ENCODE data around the gene AATK. TPM values are rescaled to one million over a fixed set of nuclear protein-coding genes. Genes with fewer than 3 reads are reported as not detected.

Gene AATK
- total and polyA plus RNA-seq, 2 of the 4 experiments (the other 2 are of a cell fraction) = under 0.01 to 0.21 TPM

DNA sequence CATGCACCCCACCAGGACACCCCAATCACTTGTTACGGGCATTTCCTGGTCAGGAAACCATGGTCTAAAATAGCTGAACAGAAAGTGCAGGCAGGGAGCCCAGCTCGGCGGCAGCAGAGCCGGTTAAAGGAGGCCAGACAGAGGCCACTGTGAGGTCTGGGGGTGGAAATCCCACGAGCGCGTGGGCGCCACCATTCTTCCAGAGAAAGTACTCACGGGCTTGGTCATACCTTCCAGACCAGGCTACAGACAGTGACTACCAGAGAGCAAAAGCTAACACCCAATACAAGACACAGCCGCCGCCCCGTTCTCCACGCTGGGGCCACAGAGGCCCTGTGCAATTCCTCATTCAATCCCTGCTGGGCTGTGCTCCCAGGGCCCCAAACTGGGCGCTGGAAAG is 44.8 kb upstream of the AATK start:
- Histone ChIP-seq H3K23ac (ENCODE audit: low read depth, low read length) (no peak overlapping the region), H4K8ac (ENCODE audit: low read depth in 2 of 2, low read length in 2 of 2) (no peak overlapping the region), H3K4me3 (ENCODE audit: insufficient read depth, low read depth, low read length) (no peak overlapping the region), H3K4me1 (ENCODE audit: control insufficient read depth, insufficient read depth, low read length) (no peaks in the 10 kb centered on the region), H4K20me1 (ENCODE audit: insufficient read depth, low read length) (no peaks in the 10 kb centered on the region; the same call in 1 of the 2 replicates), H3K18ac (ENCODE audit: low read depth, low read length) (no peak overlapping the region), H3K4me2 (ENCODE audit: low read depth, low read length) (no peak overlapping the region), H2BK20ac (ENCODE audit: low read depth, low read length) (no peak overlapping the region), H4K91ac (ENCODE audit: insufficient read depth, low read depth, low read length) (no peak overlapping the region), H2BK5ac (ENCODE audit: low read depth, low read length, poor library complexity, severe bottlenecking) (no peak overlapping the region), H2AFZ (replicated peaks; ENCODE audit: low read length, poor library complexity) (no peak overlapping the region), H3K27ac (ENCODE audit: insufficient read depth, low read length) (no peak overlapping the region), H3K4ac (ENCODE audit: low read depth, low read length) (no peak overlapping the region), H3K14ac (replicated peaks; ENCODE audit: low read depth, low read length) (no peak overlapping the region), H2AK5ac (ENCODE audit: low read depth, low read length) (no peak overlapping the region), H3K9ac (ENCODE audit: low read depth, low read length) (no peak overlapping the region), H4K5ac (ENCODE audit: low read depth, low read length) (no peak overlapping the region), H2BK15ac (ENCODE audit: low read depth, low read length) (no peak overlapping the region), H3K56ac (ENCODE audit: extremely low read depth, insufficient read depth, low read length) (no peak overlapping the region), H3K9me1 (ENCODE audit: insufficient read depth, low read length) (0 out of 2 replicates have a peak, but pooled peaks cover 6% of the 10 kb centered on the region), H2BK120ac (ENCODE audit: low read depth, low read length) (no peak overlapping the region), H3K9me3 (ENCODE audit: control insufficient read depth, insufficient read depth, low read length) (no peaks in the 10 kb centered on the region), H3K27me3 (ENCODE audit: control insufficient read depth, insufficient read depth, low read length) (no peaks in the 10 kb centered on the region), H3K79me1 (ENCODE audit: low read depth in 1 of 2, low read length in 2 of 2) (no peaks in the 10 kb centered on the region; a peak in 1 of 4 replicates), H3K36me3 (ENCODE audit: control insufficient read depth, insufficient read depth, low read length) (peaks cover 3% of the 10 kb centered on the region; the same call in 1 of the 2 replicates), H2AK9ac (replicated peaks; ENCODE audit: low read depth, low read length, poor library complexity) (peak overlapping the region; percentile 74)
- intact Hi-C loops (cut with micrococcal nuclease) = no loop called here
- in situ Hi-C loops (cut with MboI; ENCODE audit: low sequenced_read_pairs) = no loop called here
- POLR2A ChIA-PET (ENCODE audit: unreplicated experiment) = no interaction called here
- WGBS, 2 experiments (ENCODE audit: extremely low coverage in 2 of 2, insufficient read length in 1 of 2) = 89% methylated on average over 3 of the region's 14 CpGs; no CpG with 5 or more reads in 1 of the 2 experiments
- CTCF ChIA-PET = no interaction called here
- TF ChIP-seq RFX5 (IDR thresholded peaks at IDR 0.05; ENCODE audit: low read depth, low read length) (no peak), MAFK (IDR thresholded peaks at IDR 0.05; ENCODE audit: low read depth, low read length) (no peak), MAZ (IDR thresholded peaks at IDR 0.05; ENCODE audit: borderline replicate concordance, low read depth, low read length) (no peak), SMC3 (IDR thresholded peaks at IDR 0.05; ENCODE audit: low read depth, low read length) (no peak), MXI1 (IDR thresholded peaks at IDR 0.05; ENCODE audit: borderline replicate concordance, low read depth, low read length) (no peak), RCOR1 (IDR thresholded peaks at IDR 0.05; ENCODE audit: insufficient replicate concordance, low read length) (no peak), NFE2L2 (IDR thresholded peaks at IDR 0.05; ENCODE audit: low read depth, low read length) (no peak), CHD1 (IDR thresholded peaks at IDR 0.05; ENCODE audit: low read depth, low read length) (no peak), CEBPB (IDR thresholded peaks at IDR 0.05; ENCODE audit: low read depth, low read length) (no peak), BHLHE40 (IDR thresholded peaks at IDR 0.05; ENCODE audit: low read depth, low read length) (no peak), POLR2A (IDR thresholded peaks at IDR 0.05; ENCODE audit: low read depth, low read length) (no peak), FOS (IDR thresholded peaks at IDR 0.05; ENCODE audit: low read depth, low read length) (no peak), RAD21 (IDR thresholded peaks at IDR 0.05; ENCODE audit: low read length) (no peak)
- TF ChIP-seq, protein P1, sequence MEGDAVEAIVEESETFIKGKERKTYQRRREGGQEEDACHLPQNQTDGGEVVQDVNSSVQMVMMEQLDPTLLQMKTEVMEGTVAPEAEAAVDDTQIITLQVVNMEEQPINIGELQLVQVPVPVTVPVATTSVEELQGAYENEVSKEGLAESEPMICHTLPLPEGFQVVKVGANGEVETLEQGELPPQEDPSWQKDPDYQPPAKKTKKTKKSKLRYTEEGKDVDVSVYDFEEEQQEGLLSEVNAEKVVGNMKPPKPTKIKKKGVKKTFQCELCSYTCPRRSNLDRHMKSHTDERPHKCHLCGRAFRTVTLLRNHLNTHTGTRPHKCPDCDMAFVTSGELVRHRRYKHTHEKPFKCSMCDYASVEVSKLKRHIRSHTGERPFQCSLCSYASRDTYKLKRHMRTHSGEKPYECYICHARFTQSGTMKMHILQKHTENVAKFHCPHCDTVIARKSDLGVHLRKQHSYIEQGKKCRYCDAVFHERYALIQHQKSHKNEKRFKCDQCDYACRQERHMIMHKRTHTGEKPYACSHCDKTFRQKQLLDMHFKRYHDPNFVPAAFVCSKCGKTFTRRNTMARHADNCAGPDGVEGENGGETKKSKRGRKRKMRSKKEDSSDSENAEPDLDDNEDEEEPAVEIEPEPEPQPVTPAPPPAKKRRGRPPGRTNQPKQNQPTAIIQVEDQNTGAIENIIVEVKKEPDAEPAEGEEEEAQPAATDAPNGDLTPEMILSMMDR (conservative IDR thresholded peaks at IDR 0.05; ENCODE audit: low read depth, low read length) = no peak
- TF ChIP-seq, protein P2, sequence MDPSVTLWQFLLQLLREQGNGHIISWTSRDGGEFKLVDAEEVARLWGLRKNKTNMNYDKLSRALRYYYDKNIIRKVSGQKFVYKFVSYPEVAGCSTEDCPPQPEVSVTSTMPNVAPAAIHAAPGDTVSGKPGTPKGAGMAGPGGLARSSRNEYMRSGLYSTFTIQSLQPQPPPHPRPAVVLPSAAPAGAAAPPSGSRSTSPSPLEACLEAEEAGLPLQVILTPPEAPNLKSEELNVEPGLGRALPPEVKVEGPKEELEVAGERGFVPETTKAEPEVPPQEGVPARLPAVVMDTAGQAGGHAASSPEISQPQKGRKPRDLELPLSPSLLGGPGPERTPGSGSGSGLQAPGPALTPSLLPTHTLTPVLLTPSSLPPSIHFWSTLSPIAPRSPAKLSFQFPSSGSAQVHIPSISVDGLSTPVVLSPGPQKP (IDR thresholded peaks at IDR 0.05; ENCODE audit: borderline replicate concordance, low read depth, low read length) = no peak
- TF ChIP-seq, protein P3, sequence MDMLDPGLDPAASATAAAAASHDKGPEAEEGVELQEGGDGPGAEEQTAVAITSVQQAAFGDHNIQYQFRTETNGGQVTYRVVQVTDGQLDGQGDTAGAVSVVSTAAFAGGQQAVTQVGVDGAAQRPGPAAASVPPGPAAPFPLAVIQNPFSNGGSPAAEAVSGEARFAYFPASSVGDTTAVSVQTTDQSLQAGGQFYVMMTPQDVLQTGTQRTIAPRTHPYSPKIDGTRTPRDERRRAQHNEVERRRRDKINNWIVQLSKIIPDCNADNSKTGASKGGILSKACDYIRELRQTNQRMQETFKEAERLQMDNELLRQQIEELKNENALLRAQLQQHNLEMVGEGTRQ (IDR thresholded peaks at IDR 0.05; ENCODE audit: low read depth, low read length) = no peak
- ATAC-seq (ENCODE audit: low read depth) (no peak), DNase-seq (no peak)
- dilution Hi-C loops (cut with HindIII; ENCODE audit: low sequenced_read_pairs, unreplicated experiment) = no loop called here
- no TSS peak for BruUV-seq (replicated peaks)

Data from IMR-90 (cell line).